ENCODE measurements around the gene CREB3L2. TPM values are rescaled to one million over a fixed set of nuclear protein-coding genes. Genes with fewer than 3 reads are reported as not detected.

Gene CREB3L2
- total RNA-seq, 1 donor from 2014 or later = 61.8 TPM

DNA sequence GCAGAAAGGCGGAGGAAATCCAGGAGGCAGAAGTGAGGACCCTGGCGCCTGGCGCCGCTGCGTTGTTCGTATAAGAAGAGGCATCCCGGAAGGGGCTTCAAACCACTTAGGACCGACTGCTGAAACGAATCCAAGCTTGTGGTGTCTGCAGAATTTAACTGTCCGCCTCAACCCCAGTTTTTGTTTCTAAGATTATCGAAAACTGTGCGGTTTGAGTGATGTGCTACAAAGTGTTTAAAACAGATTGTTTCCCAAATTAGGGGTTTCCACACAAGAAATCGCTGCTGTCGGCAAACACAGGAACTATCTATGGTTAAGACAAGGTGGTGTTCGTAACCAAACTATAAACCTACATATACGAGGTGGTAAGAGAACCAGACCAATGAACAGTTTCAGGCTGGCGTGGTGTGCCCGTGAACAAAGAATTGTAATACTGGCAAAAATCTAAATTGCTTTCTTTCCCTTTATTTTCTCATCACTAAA is 154.3 kb downstream of the CREB3L2 start:
- H3K4me1 ChIP-seq = peaks cover 10% of the 10 kb centered on the region
- DNase-seq (no peak), ATAC-seq (no peak)
- TF ChIP-seq, protein P1, sequence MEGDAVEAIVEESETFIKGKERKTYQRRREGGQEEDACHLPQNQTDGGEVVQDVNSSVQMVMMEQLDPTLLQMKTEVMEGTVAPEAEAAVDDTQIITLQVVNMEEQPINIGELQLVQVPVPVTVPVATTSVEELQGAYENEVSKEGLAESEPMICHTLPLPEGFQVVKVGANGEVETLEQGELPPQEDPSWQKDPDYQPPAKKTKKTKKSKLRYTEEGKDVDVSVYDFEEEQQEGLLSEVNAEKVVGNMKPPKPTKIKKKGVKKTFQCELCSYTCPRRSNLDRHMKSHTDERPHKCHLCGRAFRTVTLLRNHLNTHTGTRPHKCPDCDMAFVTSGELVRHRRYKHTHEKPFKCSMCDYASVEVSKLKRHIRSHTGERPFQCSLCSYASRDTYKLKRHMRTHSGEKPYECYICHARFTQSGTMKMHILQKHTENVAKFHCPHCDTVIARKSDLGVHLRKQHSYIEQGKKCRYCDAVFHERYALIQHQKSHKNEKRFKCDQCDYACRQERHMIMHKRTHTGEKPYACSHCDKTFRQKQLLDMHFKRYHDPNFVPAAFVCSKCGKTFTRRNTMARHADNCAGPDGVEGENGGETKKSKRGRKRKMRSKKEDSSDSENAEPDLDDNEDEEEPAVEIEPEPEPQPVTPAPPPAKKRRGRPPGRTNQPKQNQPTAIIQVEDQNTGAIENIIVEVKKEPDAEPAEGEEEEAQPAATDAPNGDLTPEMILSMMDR (IDR thresholded peaks at IDR 0.05) = no peak
- intact Hi-C loops (cut with DNase I) = no loop called here
- H3K27ac ChIP-seq = no peak overlapping the region
- H3K27me3 ChIP-seq = peaks cover 36% of the 10 kb centered on the region
- peak overlapping the region; percentile 23 for H3K4me3 ChIP-seq
- no peaks in the 10 kb centered on the region for H3K9me3 ChIP-seq
- H3K36me3 ChIP-seq = no peaks in the 10 kb centered on the region

DNA sequence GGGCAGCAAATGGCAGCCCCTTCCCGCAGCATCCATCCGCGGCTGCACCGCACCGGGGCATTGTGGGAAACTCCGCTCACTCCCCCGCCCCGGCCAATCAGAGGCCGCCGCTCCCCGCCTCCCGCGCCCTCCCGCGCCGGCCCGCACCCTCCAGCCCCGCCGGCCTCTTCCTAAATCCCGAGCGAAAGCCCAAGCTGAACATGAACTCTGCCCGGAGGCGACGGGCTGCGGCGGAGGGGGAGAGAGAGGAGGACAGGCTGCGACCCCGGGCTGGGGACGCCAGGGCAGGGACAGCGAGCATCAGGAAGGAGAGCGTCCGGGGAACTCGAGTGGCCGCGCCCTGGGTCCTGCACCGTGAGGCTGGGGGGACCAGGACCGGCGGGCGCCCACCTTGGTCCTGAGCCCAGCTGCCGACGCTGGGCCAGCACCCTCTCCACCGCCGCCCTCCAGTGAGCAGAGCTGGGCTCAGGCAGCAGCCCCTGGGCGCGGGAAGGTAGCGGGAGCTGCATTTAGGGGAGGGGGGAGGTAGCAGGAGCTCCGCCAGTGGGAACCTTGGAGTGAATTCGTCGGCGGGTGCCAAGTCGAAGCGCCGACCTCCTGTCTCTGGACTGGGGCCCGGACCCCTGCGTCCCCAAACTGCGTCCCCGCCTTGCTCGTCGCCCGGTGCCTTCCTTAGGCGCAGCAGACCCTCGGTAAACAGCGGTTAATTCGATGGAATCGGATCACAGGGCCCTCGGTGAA is 154.9 kb downstream of the CREB3L2 start, which contains the start of gene DGKI:
Gene DGKI (minus strand): TSS at position 148 of the 741 bp plus-strand sequence.
- H3K36me3 ChIP-seq = no peaks in the 10 kb centered on the region
- intact Hi-C loops (cut with DNase I) = no loop called here
- peak; percentile 63 for DNase-seq
- H3K27ac ChIP-seq = no peak within 1 kb of the TSS
- no peaks in the 10 kb centered on the region for H3K9me3 ChIP-seq
- TF ChIP-seq, protein P1 (IDR thresholded peaks at IDR 0.05) = no peak
- peaks cover 10% of the 10 kb centered on the region for H3K4me1 ChIP-seq
- H3K27me3 ChIP-seq = peaks cover 36% of the 10 kb centered on the region
- ATAC-seq = peak; percentile 40
- H3K4me3 ChIP-seq = peak within 1 kb of the TSS; percentile 23

DNA sequence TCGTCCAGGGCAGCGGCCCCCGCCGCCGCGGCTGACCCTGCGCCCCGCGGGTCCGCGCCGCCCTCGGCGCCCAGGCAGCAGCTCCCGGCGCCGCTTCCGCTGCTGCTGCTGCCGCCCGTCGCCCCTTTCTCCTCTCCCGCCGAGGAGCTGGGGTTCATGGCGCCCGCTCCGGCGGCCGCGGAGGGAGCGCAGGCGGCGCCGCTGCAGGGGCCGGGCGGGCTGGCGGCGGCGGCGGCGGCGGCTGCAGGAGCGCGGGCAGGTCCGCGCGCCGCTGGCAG is 155.4 kb downstream of the CREB3L2 start:
- H3K36me3 ChIP-seq = no peaks in the 10 kb centered on the region
- no peak overlapping the region for H3K4me3 ChIP-seq
- H3K4me1 ChIP-seq = peaks cover 10% of the 10 kb centered on the region
- DNase-seq (no peak), ATAC-seq (no peak)
- intact Hi-C loops (cut with DNase I) = no loop called here
- H3K9me3 ChIP-seq = no peaks in the 10 kb centered on the region
- no peak overlapping the region for H3K27ac ChIP-seq
- H3K27me3 ChIP-seq = peaks cover 36% of the 10 kb centered on the region
- TF ChIP-seq, protein P1 (IDR thresholded peaks at IDR 0.05) = no peak

DNA sequence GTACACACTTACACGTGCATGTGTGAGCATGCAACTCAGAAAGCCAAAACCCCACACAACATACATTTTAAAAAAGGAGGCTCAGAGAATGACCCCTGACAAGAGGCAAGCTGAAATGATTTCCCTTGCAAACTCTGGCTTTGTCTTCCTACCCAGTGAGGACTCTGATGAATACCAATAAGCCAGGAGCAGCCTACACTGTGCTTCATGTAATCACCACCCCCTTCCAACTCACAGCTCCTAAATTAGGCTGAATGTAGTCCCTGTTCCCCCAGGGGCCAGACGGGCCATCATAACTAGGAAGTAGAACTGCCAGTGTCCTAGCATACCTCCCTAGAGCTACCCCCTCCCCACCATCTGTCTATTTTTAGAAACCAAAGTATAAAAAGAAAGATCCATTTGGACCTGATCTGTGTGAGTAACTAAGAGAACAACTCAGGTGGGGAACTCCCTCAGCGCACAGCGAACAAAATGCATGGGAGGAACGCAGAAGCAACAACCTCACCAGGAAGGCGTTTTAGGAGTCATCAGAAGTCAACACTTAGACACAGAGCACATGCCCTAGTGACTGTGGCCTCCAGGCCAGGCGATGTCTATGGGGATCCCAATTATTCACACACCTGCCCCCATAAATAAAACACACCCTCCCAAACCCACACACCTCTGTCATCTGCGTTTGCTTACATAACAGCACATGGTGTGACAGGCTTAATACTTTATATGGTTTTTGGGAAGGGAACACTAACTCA is 157.0 kb downstream of the CREB3L2 start:
- Histone ChIP-seq H3K4me1 (peaks cover 10% of the 10 kb centered on the region), H3K27ac (no peak overlapping the region), H3K4me3 (no peak overlapping the region), H3K36me3 (no peaks in the 10 kb centered on the region), H3K27me3 (peaks cover 36% of the 10 kb centered on the region), H3K9me3 (no peaks in the 10 kb centered on the region)
- no peak for DNase-seq
- TF ChIP-seq, protein P1 (IDR thresholded peaks at IDR 0.05) = no peak
- ATAC-seq = no peak
- intact Hi-C loops (cut with DNase I) = no loop called here

DNA sequence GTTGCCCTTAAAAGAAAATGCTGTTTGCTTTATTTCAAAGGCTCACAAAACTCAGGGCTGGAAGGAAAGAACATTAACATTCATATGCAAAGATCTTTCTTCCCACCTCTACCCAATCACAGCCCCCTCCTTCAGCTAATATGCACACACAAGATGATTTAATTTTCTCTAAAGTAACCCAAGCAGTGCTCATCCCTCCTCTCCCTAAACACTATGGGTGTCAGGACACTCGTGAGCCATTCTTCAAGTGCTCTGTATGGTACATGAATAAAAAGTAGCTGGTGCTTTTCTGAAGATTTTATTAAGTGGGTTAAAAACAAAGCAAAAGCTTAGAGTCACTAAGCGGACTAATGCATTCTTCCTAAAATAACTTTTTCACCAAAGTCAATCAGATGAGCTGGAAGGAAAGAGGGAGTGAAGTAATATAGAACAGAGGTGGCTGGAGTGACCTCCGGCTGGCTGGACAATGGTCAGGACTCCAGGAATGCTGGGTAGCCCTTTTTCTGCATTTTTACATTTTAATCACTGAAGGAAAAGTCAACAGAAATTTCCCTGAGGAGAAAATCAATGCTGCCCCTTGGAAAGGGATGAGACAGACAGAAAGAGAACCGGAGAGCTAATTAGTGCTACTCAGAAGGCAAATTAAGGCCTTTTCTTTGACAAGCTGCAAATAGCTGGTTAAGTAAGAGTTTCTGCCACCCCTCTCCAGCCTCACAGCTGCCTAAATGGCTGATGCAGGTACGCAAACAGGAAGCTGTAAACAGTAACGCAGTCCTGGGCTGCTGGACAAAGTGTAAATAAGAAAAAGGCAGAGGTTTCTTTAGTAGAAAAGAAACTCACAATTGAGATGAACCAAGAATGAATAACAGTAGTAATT is 161.7 kb downstream of the CREB3L2 start:
- Histone ChIP-seq H3K4me1 (no peaks in the 10 kb centered on the region), H3K36me3 (no peaks in the 10 kb centered on the region), H3K27me3 (peaks cover 14% of the 10 kb centered on the region), H3K27ac (no peak overlapping the region), H3K9me3 (no peaks in the 10 kb centered on the region), H3K4me3 (no peak overlapping the region)
- DNase-seq = no peak
- no peak for ATAC-seq
- intact Hi-C loops (cut with DNase I) = no loop called here
- TF ChIP-seq, protein P1 (IDR thresholded peaks at IDR 0.05) = no peak
